PC-9 (cell line): ENCODE measurements around the gene SP140. TPM values are rescaled to one million over a fixed set of nuclear protein-coding genes. Genes with fewer than 3 reads are reported as not detected.

ENCODE experiments used
- BruUV-seq: library from RNA; stranded (reverse); fragments of 400-500 nt; replicated peaks from 2 replicates; lab custom pipeline; 2021; lab: Mats Ljungman, UMichigan
- CTCF ChIA-PET: fragments of 300-600 bp; sonication (Branson Sonifier 250); formaldehyde crosslinking; loops from one replicate; lab custom pipeline; 2022; ENCODE audit warnings: antibody characterized with exemption; lab: Charles Lee
- POLR2A ChIA-PET: fragments of 300-600 bp; sonication (Branson Sonifier 250); formaldehyde crosslinking; loops from one replicate; lab custom pipeline; 2022; ENCODE audit warnings: antibody characterized with exemption; ENCODE audit not compliant: unreplicated experiment; lab: Charles Lee
- DNase-seq, 2 experiments: peaks; one replicate each; pipeline versions ENCODE4 v3.0.0 to v3.0.0-alpha.2; 2015 to 2022; ENCODE audit warnings: mixed read lengths in 1 of 2
- H2AFZ ChIP-seq: fragments of 200-600 bp; sonication (generic); 2 replicates; pipeline ENCODE4 v1.8.1; 2017; ENCODE audit warnings: antibody characterized with exemption
- H3F3A ChIP-seq: fragments of 200-600 bp; sonication (generic); 2 replicates; pipeline ENCODE4 v1.8.1; 2017; ENCODE audit warnings: antibody characterized with exemption, mild to moderate bottlenecking, low read depth; ENCODE audit not compliant: insufficient read depth
- H3K27ac ChIP-seq: fragments of 200-600 bp; sonication (generic); 2 replicates; pipeline ENCODE4 v1.6.1; 2016; ENCODE audit warnings: mixed run types
- H3K27me3 ChIP-seq: fragments of 200-600 bp; sonication (generic); 2 replicates; pipeline ENCODE4 v1.6.1; 2016; ENCODE audit warnings: low read depth, mixed run types; ENCODE audit not compliant: insufficient read depth
- H3K36me3 ChIP-seq: fragments of 200-600 bp; sonication (generic); 2 replicates; pipeline ENCODE4 v1.6.1; 2016; ENCODE audit warnings: low read depth, mixed run types
- H3K4me1 ChIP-seq: fragments of 200-600 bp; sonication (generic); replicated peaks from 2 replicates; pipeline ENCODE4 v1.6.1; 2016; ENCODE audit warnings: mixed run types; ENCODE audit not compliant: insufficient read depth
- H3K4me2 ChIP-seq: fragments of 200-600 bp; sonication (generic); 2 replicates; pipeline ENCODE4 v1.6.1; 2017; ENCODE audit warnings: mixed run types
- H3K4me3 ChIP-seq: fragments of 200-600 bp; sonication (generic); 2 replicates; pipeline ENCODE4 v1.6.1; 2016; ENCODE audit warnings: mixed run types
- H3K79me2 ChIP-seq: fragments of 200-600 bp; sonication (generic); 2 replicates; pipeline ENCODE4 v1.6.1; 2017; ENCODE audit warnings: low read depth, mixed run types
- H3K9me2 ChIP-seq: fragments of 200-600 bp; sonication (generic); 2 replicates; pipeline ENCODE4 v1.8.1; 2017; ENCODE audit warnings: mild to moderate bottlenecking; ENCODE audit not compliant: insufficient read depth
- H3K9me3 ChIP-seq: fragments of 200-600 bp; sonication (generic); 2 replicates; pipeline ENCODE4 v1.8.1; 2016; ENCODE audit warnings: low read depth; ENCODE audit not compliant: insufficient read depth
- H4K20me1 ChIP-seq: fragments of 200-600 bp; sonication (generic); 2 replicates; pipeline ENCODE4 v1.8.1; 2017; ENCODE audit not compliant: insufficient read depth
- CTCF ChIP-seq: fragments of 200-600 bp; sonication (generic); conservative IDR thresholded peaks from 2 replicates; pipeline ENCODE4 v1.6.1; 2017; ENCODE audit warnings: mixed run types, antibody characterized with exemption, mild to moderate bottlenecking, moderate library complexity
- EZH2 ChIP-seq: fragments of 200-600 bp; sonication (generic); IDR thresholded peaks from 2 replicates; pipeline ENCODE4 v1.8.0; 2017; ENCODE audit warnings: antibody characterized with exemption, low read depth
- intact Hi-C: fragments of 100-400 bp; cut with micrococcal nuclease; formaldehyde crosslinking; loops from one replicate; pipeline ENCODE4 v1.10.0; 2022; ENCODE audit not compliant: unreplicated experiment
- total RNA-seq: library from RNA; stranded (reverse); gene quantifications from 2 replicates; pipeline ENCODE4 v1.2.3, GENCODE V29; 2021

SP140 gene
- total RNA-seq, 1 experiment from 2014 or later, result 0.83 TPM

GRCh38 chr2:230347659-230348305, 122.2 kb downstream of the SP140 start:
- H3F3A ChIP-seq, result no peaks in the 10 kb centered on the region
- H3K4me3 ChIP-seq, result no peak overlapping the region
- BruUV-seq, result no TSS peak
- intact Hi-C loops, result no loop called here
- ChIA-PET CTCF (no interaction called here), POLR2A (no interaction called here)
- no peaks in the 10 kb centered on the region for H3K9me2 ChIP-seq
- no peaks in the 10 kb centered on the region for H4K20me1 ChIP-seq
- H2AFZ ChIP-seq, result no peak overlapping the region
- DNase-seq, result no peak
- H3K27me3 ChIP-seq, result no peaks in the 10 kb centered on the region
- H3K79me2 ChIP-seq, result no peaks in the 10 kb centered on the region
- H3K36me3 ChIP-seq, result 0 out of 2 replicates have a peak, but pooled peaks cover 2% of the 10 kb centered on the region
- no peak overlapping the region for H3K4me2 ChIP-seq
- TF ChIP-seq EZH2, result no peak
- TF ChIP-seq CTCF, result no peak
- no peak overlapping the region for H3K27ac ChIP-seq
- no peaks in the 10 kb centered on the region for H3K4me1 ChIP-seq
- H3K9me3 ChIP-seq, result peaks cover 7% of the 10 kb centered on the region; the same call in 1 of the 2 replicates

DNA sequence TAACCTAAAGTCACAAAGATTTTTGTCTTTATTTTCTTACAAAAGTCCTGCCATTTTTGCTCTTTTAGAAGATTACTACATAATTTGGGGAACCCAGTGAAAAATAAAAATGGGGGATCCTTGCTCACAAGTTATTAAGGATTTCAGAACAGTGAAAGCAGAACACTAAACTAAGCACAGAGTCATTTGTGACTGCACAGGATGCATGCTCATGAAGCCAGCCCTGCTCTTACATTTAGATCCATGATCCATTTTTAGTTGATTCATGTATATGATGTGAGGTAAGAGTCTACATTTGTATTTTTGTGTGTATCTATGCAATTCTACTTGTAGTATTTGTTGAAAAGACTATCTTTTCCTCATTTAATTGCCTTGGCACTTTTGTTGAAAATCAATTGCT, 123.3 kb downstream of the SP140 start:
- intact Hi-C loops, result no loop called here
- ChIA-PET CTCF (no interaction called here), POLR2A (no interaction called here)
- H3K4me1 ChIP-seq, result no peaks in the 10 kb centered on the region
- H3K27ac ChIP-seq, result no peak overlapping the region
- H3K36me3 ChIP-seq, result 0 out of 2 replicates have a peak, but pooled peaks cover 2% of the 10 kb centered on the region
- H3F3A ChIP-seq, result no peaks in the 10 kb centered on the region
- no peak overlapping the region for H3K4me3 ChIP-seq
- no TSS peak for BruUV-seq
- no peaks in the 10 kb centered on the region for H3K9me2 ChIP-seq
- H3K27me3 ChIP-seq, result no peaks in the 10 kb centered on the region
- H2AFZ ChIP-seq, result no peak overlapping the region
- H3K9me3 ChIP-seq, result peaks cover 7% of the 10 kb centered on the region; the same call in 1 of the 2 replicates
- DNase-seq, result no peak
- no peaks in the 10 kb centered on the region for H3K79me2 ChIP-seq
- TF ChIP-seq CTCF, result no peak
- no peak for TF ChIP-seq EZH2
- no peak overlapping the region for H3K4me2 ChIP-seq
- H4K20me1 ChIP-seq, result no peaks in the 10 kb centered on the region

DNA sequence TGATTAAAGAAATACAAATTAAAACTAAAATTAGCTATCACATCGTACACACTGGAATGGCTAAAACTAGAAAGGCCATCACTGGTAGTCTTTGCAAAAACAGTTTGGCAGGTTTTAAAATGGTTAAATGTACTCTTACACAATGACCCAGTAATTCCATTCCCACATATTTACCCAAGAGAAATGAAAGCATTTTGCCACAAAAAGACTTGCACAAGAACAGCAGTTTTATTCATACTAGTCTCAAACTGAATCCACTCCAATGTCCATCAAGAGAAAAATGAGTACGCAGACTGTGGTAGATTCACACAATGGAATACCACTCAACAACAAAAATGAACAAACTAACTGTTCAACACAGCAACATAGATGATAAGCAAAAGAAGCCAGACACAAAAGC, 130.5 kb downstream of the SP140 start:
- no peak for DNase-seq
- Histone ChIP-seq H3K36me3 (no peaks in the 10 kb centered on the region), H3K4me3 (no peak overlapping the region), H4K20me1 (no peaks in the 10 kb centered on the region), H2AFZ (no peak overlapping the region), H3K9me2 (no peaks in the 10 kb centered on the region), H3K4me2 (no peak overlapping the region), H3K79me2 (no peaks in the 10 kb centered on the region), H3K4me1 (no peaks in the 10 kb centered on the region; the same call in 1 of the 2 replicates), H3K9me3 (no peaks in the 10 kb centered on the region; the same call in 1 of the 2 replicates), H3K27ac (no peak overlapping the region), H3F3A (no peaks in the 10 kb centered on the region), H3K27me3 (no peaks in the 10 kb centered on the region)
- CTCF ChIA-PET, result no interaction called here
- TF ChIP-seq EZH2 (no peak), CTCF (no peak)
- no TSS peak for BruUV-seq
- intact Hi-C loops, result no loop called here
- POLR2A ChIA-PET, result interaction anchor here (0.7 kb wide), 1 partner anchor 121 kb away, joined by 5 read pairs; no protein-coding TSS in a partner anchor
